ENCODE results near the gene PFN4. TPM values are rescaled to one million over a fixed set of nuclear protein-coding genes. Genes with fewer than 3 reads are reported as not detected.
"Not testable (repeated sequence)": the region's sequence is repeated elsewhere in the genome, so short reads cannot be mapped to it uniquely, and the experiment has no call there.

PFN4 gene, protein sequence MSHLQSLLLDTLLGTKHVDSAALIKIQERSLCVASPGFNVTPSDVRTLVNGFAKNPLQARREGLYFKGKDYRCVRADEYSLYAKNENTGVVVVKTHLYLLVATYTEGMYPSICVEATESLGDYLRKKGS
- total RNA-seq (2014; rRNA removed; shearing (Covaris generic)), result 0.72 and 1.1 TPM in 2 replicates

DNA sequence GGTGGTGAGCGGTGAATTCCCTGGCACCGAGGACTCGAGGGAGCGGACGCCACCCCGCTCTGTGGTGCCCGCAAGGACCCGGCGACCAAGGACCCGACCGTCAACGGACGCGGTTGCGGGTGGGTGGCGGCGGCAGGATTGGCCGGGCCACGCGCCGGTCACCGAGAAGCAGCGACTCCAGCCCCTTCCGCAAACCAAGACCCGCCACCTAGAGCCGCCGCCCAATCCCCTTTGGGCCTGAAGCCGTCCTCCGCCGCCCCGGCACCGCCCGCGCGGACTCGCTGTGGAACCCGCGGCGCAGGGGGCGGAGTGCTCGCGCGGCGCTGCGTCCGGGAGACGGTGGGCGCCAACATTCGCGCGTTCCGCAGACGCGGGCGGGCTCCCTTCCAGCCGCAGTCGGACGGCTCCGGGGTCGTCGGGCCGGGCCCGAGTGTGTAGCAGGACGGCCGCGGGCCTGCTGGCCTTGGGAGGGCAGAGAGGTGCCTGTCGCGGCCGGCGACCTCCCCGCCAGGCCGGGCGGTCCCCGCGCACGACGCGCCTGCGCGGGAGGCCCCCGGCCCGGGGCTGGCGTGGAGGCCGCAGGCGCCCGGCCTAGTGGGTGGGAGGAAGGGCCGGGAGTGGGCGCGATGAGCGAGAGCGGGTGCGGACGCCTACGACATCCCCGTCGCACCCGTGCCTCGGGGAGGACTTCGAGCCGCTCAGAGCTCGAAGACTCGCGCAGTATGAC is at the start of gene PFN4, which contains the start of gene FAM228B:
Gene PFN4, minus strand, starts transcription at position 140 of the 727 bp plus-strand sequence. CDS start 799 bp downstream, outside the sequence.
Gene FAM228B, plus strand, starts transcription at position 275 of the 727 bp plus-strand sequence. CDS start 893 bp downstream, outside the sequence.
- DNase-seq (ENCODE audit: low spot score), result peak; percentile 57

DNA sequence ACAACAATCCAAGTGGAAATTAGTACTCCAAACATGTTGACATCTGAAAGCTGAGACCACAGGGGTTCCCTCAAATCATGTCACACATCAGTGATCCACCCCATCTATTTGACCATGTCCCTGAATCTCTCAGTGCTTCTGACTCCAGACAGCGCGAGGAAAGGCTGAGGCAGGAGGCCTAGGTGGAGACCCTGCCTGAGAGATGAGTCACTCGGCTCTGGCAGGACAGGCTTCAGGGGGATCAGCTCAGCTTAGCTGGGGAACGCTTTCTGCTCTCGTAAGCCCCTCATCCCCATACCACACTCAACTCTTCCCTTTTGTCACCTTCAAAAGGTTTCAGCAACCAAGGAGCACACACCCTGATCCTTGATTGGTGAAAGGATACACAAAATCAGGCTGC is 45.9 kb upstream of the PFN4 start:
- DNase-seq (ENCODE audit: low spot score), result no peak

DNA sequence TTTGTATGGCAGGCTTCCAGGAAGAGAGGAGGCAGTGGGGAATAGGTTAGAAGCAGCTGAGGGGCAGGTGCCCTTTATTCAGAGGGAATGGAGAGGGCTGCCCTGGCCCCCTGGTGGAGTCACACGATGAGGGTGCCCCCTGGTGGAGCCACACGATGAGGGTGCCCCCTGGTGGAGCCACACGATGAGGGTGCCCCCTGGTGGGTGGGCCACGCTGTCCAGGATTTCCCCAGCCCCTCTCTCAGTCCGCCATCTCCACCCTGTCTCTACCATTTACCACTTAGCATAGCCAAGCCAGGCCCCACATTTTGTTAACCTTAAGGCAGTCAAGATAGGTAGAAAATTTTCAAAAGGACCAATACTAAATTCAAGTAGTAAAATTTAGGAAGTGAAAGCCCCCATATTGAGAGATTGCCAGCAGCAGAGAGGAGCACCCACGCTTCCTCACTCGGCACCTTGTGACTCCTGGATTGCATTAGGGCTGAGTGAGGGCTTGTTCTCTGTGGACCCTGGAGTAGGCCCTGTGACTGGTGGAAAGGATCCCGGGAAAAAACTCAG is 41.4 kb upstream of the PFN4 start:
- DNase-seq (ENCODE audit: low spot score), result no peak

DNA sequence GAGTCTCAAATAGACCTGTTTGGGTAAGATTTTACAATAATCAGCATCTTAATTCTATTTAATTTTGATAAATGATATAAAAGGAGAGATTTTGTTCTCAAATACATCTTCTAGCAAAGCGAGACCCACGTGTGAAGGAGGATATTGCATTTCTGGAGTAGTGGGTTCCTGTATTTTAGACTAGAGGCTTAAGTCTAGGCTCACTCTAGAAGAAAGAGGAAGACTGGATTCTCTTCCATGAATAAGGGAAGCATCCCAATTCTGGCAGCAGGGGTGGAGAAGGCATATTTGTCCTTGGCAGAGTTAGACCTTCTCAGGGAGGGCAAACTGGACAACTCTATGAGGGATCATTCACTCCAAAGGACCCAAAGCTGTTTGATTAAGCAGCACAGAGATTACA is 40.5 kb upstream of the PFN4 start:
- DNase-seq (ENCODE audit: low spot score), result no peak

DNA sequence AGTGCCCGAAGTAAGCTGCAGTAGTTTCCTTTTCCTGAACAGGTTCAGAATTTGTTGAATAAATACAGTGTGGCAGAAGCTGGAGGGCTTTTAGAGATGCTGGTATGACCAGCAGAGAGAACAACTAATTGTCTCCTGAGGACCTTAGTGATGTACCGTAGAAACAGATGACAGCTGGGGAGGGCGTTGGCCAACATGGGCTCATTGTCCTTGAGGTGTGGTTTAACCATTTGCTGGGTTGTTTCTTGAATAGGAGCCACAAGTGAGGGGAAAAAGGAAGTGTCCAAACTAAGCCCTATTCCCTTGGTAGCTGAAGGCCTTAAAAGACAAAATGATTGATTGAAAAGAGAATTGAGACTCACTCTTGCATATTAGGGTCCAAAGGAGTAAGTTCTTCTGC is 40.1 kb upstream of the PFN4 start:
- DNase-seq (ENCODE audit: low spot score), result no peak

DNA sequence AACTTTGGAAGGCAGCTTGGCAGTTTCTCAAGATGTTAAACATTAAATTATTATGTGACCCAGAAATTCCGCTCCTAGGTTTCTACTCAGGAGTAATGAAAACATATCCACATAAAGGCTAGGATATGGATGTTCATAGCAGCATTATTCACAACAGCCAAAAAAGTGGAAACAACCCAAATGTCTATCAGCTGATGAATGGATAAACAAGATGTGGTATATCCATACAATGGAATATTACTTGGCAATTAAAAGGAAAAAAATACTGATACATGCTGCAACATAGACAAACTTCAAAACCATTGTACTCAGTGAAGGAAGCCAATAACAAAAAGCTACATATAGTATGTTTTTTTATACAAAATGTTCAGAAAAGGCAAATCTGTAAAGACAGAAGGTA is 39.4 kb upstream of the PFN4 start:
- DNase-seq (ENCODE audit: low spot score), result no peak

DNA sequence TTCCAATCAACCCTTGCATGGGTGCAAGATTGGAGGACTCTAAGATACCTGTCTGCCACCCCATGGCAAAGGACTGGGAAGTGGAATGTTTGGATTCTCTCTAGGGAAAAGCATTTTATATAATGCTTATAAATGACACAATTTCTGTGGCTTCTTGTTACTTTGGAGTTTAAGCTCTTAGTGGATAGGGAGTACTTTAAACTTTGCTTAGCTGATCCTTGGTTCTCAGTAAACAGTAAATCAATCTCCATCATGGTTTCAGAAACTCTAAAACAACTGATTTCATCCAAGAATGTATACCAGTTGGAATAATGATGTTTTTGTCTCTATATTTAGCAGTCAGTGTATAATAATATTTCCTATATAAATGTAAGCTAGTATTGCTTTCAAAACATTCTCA is 37.6 kb upstream of the PFN4 start:
- no peak for DNase-seq (ENCODE audit: low spot score)

DNA sequence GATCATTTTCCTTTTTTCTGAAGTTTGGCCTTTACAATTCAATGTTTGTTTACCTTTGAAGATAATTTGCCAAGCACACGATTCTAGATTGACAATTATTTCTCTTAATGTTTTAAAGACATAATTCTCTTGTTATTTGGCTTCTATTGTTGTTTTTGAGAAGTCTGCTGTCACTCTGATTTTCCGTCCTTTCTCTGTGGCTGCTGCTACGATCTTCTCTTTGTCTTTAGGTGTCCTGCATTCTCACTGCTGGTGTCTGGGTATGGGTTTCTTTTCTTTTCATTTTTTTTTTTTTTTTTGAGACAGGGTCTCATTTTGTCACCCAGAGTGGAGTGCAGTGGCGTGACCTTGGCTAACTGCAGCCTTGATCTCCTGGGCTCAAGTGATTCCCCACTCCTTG is 36.6 kb upstream of the PFN4 start:
- DNase-seq (ENCODE audit: low spot score), result no peak

DNA sequence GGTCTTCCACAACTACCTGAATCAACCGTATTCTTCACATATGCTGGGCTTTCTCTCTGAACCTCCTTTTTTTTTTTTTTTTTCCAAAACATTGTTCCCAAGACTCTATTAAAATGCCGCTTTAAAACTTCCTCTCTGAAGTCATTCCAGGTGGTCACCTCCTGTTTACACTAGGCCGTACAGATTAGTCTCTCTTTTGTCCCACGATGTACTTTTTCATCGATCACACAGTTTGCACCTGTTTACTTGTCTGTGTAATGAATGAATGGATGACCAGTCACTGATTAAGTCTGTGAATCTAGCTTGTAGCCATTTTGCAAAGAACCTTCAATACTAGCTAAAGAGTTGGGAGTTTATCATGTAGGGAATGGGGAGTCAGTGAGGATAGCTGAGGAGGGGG is 35.0 kb upstream of the PFN4 start:
- DNase-seq (ENCODE audit: low spot score), result no peak

DNA sequence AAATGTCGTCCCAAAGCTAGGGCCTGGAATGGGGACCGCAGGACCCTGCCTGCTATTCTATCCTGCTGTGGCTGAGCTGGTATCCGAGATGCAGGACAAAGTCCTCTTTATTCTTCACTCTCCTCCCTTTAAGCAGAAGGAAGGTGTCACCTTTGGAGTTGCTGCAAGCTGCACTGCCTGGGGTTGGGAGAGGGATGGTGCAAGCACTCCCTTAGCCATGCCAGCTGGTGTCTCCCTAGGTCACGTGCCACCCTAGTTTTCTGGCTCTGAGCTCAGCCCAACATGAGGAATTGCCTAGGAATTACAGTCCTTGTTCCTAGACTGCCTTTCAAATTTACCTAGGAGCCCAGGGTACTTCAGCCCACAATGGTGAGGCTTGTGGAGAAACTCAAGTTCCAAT is 30.3 kb upstream of the PFN4 start:
- no peak for DNase-seq (ENCODE audit: low spot score)

DNA sequence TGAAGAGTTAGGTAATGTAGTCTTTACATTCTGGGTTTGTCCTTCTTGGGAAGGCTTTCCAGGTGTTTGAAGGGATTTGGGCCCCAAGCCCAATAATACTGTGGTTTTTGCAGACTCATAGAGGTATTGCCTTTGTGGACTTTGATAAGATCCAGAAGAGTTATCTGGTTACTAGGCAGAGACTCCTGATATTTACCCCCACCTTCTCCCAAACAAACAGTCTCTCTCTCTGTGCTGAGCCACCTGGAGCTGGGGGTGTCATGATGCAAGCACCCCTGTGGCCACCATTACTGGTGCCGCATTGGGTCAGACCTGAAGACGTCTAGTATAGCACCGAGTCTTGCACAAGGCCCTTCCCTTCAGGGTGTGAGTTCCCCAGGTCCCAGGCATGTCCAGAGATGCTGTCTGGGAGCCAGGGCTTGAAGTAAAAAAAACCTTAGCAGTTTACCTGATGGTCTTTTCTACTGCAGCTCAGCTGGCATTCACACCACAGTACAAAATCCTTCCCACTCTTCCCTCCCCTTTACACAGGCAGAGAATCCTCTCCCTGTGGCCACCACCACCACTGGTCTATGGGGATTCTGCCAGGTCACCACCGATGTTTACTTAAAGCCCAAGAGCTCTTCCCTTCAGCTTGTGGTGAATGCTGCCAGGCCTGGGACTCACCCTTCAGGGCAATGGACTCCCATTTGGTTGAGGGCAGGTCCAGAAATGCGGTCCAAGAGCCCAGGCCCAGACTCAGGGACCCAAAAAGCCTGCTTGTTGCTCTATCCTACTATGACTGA is 29.5 kb upstream of the PFN4 start:
- peak; percentile 4 for DNase-seq (ENCODE audit: low spot score)

DNA sequence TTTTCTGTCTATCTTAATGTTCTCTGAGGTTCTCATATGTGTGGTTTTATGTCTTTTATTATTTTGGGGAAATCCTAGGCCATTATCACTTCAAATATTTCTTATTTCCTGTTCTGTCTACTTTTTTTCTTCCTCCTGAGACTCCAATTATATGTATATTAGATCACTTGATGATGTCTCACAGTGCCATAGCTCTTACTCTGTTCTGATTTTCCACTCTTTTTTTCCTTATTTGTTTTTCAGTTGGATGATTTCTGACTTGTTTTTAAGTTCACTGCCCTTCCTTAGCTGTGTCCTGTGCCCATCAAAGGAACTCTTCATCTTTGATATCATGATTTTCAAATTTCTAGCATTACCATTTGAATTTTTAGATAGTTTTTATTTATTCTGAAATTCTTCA is 24.2 kb upstream of the PFN4 start:
- DNase-seq (ENCODE audit: low spot score), result no peak

DNA sequence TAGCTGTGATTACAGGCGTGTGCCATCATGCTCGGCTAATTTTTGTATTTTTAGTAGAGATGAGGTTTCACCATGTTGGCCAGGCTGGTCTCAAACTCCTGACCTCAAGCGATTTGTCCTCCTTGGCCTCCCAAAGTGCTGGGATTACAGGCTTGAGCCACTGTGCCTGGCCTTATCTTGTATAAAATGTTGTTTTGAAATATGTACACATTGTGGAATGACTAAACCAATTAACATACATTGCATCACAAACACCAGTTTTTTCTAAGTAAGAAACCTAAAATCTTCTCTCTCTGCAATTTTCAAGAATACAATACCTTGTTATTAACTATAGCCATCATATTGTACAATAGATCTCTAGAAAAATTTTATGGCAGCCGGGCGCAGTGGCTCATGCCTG is 17.2 kb upstream of the PFN4 start:
- not testable (repeated sequence) for DNase-seq (ENCODE audit: low spot score)

DNA sequence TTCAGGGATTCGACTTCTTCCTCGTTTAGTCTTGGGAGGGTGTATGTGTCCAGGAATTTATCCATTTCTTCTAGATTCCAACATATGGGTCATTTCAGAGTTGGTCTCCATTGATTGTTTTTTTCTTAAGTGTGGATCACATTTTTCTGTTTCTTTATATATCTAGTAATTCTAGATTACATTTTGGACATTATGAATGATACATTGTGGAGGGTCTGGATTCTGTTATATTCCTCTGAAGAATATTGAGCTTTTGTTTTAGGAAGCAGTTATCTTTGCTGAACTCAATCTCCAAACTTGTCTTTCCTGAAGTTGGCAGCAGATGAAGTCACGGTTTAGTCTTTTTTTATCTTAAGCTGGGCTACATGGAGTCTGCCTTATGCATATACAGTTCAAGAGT is 9.4 kb upstream of the PFN4 start:
- no peak for DNase-seq (ENCODE audit: low spot score)

DNA sequence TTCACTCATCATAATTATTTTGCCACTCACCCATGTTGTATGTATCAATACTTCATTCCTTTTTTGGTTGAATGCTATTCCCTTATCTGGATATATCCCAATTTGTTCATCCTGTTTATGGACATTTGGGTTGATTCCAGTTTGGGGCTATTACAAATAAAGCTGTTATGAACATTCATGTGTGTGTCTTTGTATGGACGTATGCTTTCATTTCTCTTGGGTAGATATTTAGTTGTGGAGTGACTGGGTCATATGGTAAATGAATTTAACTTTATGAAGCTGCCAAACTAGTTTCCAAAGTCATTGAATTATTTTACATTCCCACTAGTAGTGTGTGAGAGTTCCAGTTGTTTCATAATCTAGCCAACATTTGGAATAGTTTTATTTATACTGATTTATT is 2.8 kb upstream of the PFN4 start:
- DNase-seq (ENCODE audit: low spot score), result no peak

DNA sequence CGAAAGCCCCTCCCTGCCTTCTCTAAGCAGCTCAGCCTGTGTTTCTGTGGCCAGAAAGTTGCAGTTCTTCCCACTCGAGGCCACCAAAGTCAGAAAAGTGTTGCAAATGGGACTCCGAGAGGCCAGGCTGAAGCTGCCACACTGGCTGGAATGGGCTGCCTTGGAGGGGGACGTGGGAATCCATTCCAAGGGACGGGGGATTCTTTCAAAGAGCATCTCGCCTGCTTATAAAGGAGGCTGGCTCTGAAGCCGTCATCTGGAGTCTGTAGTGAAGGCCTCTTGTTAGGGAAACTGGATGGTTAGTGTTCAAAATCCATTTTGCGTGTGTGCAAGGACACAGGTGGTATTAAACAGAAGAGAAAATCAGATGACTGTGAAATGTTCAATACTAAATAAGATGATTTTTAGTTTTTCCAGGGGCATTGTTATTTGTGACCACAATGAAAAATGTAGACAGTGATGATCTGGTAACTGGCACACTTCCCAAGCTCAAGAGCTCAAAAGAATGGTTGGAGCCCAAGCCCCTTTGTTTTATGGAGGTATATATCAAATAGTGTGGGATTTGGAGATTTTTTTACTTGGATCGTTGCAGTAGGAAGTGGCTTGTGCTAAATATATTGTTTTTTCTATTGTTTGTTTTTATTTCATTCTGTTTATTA is 917 bp upstream of the PFN4 start:
- DNase-seq (ENCODE audit: low spot score), result no peak

DNA sequence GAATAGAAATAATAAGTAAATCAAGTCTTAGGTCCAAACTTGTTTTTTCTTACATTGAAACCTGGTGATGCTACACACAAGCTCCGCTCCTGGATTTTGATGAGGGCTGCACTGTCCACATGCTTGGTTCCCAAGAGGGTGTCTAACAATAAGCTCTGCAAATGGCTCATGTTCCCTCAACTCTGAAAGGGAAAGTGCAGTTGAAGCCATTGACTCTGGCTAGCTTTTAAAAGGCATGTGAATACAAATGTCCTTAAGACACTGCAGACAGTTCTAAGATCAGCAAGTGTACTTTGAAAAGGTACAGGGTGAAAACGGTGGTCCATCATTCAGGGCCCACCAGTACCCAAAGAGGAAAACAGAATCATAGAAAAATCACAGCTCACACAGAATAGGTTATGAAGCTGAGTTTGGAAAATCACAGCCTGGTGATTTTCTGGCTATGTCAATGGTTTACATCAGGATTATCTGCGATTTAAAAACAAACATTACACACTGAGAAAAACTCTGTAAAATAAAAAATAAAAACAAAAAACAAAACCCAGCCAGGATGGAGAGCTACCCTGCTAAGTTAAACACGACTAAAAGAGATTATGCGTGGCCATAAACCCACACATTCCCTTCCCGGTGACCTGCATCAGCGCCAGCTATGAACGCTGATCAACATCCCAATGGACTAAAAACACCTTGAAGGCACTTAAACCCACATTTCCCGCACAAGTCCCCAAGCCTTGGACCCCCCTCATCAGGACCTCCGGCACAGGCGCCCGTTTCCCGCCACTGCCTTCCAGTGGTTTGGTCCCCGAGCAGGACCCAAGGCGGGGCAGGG is 554 bp downstream of the PFN4 start:
- DNase-seq (ENCODE audit: low spot score), result no peak

DNA sequence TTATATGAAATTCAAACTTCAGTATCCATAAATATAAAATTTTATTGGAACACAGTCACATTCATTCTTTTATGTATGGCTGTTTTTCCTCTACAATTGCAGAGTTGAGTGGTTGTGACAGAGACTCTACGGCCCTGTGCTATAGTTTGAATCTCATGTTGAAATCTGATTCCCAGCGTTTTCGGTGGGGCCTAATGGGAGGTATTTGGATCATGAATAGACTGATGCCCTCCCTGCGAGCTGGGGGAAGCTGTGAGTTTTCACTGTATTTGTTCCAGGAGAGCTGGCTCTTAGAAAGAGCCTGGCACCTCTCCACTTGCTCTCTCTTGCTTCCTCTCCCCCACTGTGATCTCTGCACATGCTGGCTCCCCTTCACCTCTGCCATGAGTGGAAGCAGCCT is 1.7 kb downstream of the PFN4 start:
- no peak for DNase-seq (ENCODE audit: low spot score)

DNA sequence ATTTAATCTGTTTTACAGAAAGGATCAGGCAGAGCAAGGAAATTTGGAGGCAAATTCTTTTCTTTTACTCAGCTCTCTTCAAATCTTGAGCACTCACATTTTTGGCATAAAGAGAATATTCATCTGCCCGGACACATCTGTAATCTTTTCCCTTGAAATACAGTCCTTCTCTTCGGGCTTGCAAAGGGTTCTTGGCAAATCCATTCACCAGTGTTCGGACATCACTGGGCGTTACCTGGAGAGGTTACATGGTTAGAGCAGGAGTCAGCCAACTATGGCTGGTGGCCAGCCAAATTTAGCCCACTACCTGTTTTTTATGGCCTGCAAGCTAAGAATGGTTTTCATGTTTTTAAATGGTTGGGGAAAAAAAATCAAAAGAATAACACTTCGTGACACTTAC is 2.1 kb downstream of the PFN4 start:
- DNase-seq (ENCODE audit: low spot score), result no peak

DNA sequence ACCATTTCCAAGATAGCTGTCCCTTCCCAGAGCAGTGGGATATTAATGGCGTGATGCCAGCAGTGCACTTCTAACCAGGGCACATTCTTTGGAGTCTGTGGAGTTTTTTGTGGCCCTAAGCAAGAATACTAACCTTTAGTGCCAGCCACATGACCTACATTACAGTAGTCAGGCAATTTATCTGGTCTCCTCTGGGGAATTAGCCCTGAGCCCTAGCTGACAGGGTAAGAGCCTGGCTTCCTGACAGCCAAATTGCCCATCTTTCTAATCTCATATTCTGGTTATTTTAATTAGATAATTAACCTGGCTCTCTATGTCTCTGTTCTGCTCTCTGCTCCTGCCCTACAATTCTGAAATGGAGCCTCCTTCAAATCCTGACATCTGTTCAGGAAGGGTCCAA is 5.2 kb downstream of the PFN4 start:
- DNase-seq (ENCODE audit: low spot score), result no peak

DNA sequence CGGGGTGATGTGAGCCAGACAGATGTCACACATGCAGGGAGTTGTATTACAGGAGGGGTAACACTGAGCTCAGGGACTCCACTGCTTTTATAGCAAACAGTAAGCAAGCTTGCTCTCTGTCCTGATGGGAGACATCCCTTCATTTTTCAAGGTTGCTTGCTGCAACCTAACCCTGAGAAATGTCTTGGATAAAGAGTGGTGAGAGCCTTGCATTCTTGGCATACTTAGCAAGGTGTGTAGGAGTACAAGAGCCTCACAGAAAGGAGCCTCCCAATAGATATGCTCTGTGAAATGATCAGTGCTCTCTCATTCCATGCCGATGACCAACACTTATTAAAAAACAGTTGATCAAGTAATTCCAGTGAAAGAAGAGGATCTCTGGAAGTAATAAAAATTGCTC is 8.1 kb downstream of the PFN4 start:
- no peak for DNase-seq (ENCODE audit: low spot score)

Data from H4 (cell line).